ENCODE measurements around the gene SYCP1.
"Not testable (repeated sequence)": the region's sequence is repeated elsewhere in the genome, so short reads cannot be mapped to it uniquely, and the experiment has no call there.

Gene SYCP1

GRCh38 chr1:114854693-114855320 lies at the start of gene SYCP1:
SYCP1 (plus strand) TSS chr1:114854863; CDS start chr1:114855465, 602 bp downstream.
- DNase-seq, result no peak

- DNase-seq, result no peak
Observed at GRCh38 chr1:114819869-114820268, 34.8 kb upstream of the SYCP1 start.

GRCh38 chr1:114820392-114820791 lies 34.3 kb upstream of the SYCP1 start:
- no peak for DNase-seq

- DNase-seq, result no peak
Observed at GRCh38 chr1:114821978-114822377, 32.7 kb upstream of the SYCP1 start.

GRCh38 chr1:114828251-114828650 lies 26.4 kb upstream of the SYCP1 start:
- no peak for DNase-seq

GRCh38 chr1:114830075-114830474 lies 24.6 kb upstream of the SYCP1 start:
- DNase-seq, result not testable (repeated sequence)

GRCh38 chr1:114831276-114831994 lies 23.2 kb upstream of the SYCP1 start:
- DNase-seq, result no peak

- DNase-seq, result no peak
Observed at GRCh38 chr1:114832057-114832456, 22.6 kb upstream of the SYCP1 start.

GRCh38 chr1:114833421-114833820 lies 21.2 kb upstream of the SYCP1 start:
- DNase-seq, result no peak

- no peak for DNase-seq
Observed at GRCh38 chr1:114844270-114844669, 10.4 kb upstream of the SYCP1 start.

GRCh38 chr1:114853584-114853983 lies 1.1 kb upstream of the SYCP1 start:
- DNase-seq, result no peak

GRCh38 chr1:114861384-114861783 lies 6.7 kb downstream of the SYCP1 start:
- DNase-seq, result no peak

GRCh38 chr1:114892194-114892918 lies 37.7 kb downstream of the SYCP1 start:
- no peak for DNase-seq

GRCh38 chr1:114896795-114897194 lies 42.1 kb downstream of the SYCP1 start:
- no peak for DNase-seq

- DNase-seq, result no peak
Observed at GRCh38 chr1:114901814-114902213, 47.2 kb downstream of the SYCP1 start.

GRCh38 chr1:114902343-114902742 lies 47.7 kb downstream of the SYCP1 start:
- no peak for DNase-seq

GRCh38 chr1:114903480-114903879 lies 48.8 kb downstream of the SYCP1 start:
- DNase-seq, result no peak

- DNase-seq, result not testable (repeated sequence)
Observed at GRCh38 chr1:114915720-114916119, 61.1 kb downstream of the SYCP1 start.

GRCh38 chr1:114926607-114927006 lies 71.9 kb downstream of the SYCP1 start:
- DNase-seq, result no peak

GRCh38 chr1:114927401-114927800 lies 72.7 kb downstream of the SYCP1 start:
- no peak for DNase-seq

- DNase-seq, result no peak
Observed at GRCh38 chr1:114956570-114956969, 101.9 kb downstream of the SYCP1 start.

GRCh38 chr1:114959423-114959822 lies 104.8 kb downstream of the SYCP1 start:
- DNase-seq, result no peak

GRCh38 chr1:114976891-114977290 lies 122.2 kb downstream of the SYCP1 start:
- no peak for DNase-seq
